HepG2 (cell line): ENCODE results near the gene GLUD2. TPM values are rescaled to one million over a fixed set of nuclear protein-coding genes. Genes with fewer than 3 reads are reported as not detected.

Experiments
- HNF4G ChIP-seq, 2 experiments: sonication (generic) in 1 of 2; formaldehyde crosslinking in 1 of 2; IDR thresholded peaks; 2 replicates each; pipeline versions ENCODE4 v1.4.0 to v1.6.1; 2011 to 2020; ENCODE audit warnings: borderline replicate concordance in 2 of 2, low read depth in 2 of 2, mild to moderate bottlenecking in 2 of 2, low read length in 1 of 2, missing genetic modification reagents in 1 of 2, moderate library complexity in 1 of 2
- HNRNPK ChIP-seq: fragments of 200-400 bp; formaldehyde crosslinking; IDR thresholded peaks from 2 replicates; pipeline ENCODE4 v1.6.1; 2018; ENCODE audit warnings: low read length, low read depth, moderate library complexity, mild to moderate bottlenecking; ENCODE audit not compliant: poor library complexity, severe bottlenecking
- HOXA5 ChIP-seq: sonication (generic); formaldehyde crosslinking; IDR thresholded peaks from 2 replicates; pipeline ENCODE4 v1.4.0; 2020; ENCODE audit warnings: missing genetic modification reagents
- KLF11 ChIP-seq: IDR thresholded peaks from 2 replicates; pipeline ENCODE4 v1.6.1; 2016; ENCODE audit warnings: missing compliant biosample characterization
- MAFK ChIP-seq, 2 experiments: IDR thresholded peaks in 1 of 2; conservative IDR thresholded peaks in 1 of 2; 2 replicates each; pipeline ENCODE4 v1.6.1; 2011; ENCODE audit warnings: improper control_type of control experiment in 2 of 2, low read length in 2 of 2
- NCOR1 ChIP-seq: fragments of 200-600 bp; sonication (generic); IDR thresholded peaks from 2 replicates; pipeline ENCODE4 v1.7.0; 2017; ENCODE audit warnings: antibody characterized with exemption, low read length, borderline replicate concordance
- PBX2 ChIP-seq: IDR thresholded peaks from 2 replicates; pipeline ENCODE4 v1.6.1; 2016; ENCODE audit warnings: control low read depth
- PRPF4 ChIP-seq: fragments of 200-400 bp; formaldehyde crosslinking; IDR thresholded peaks from 2 replicates; pipeline ENCODE4 v1.6.1; 2016; ENCODE audit warnings: low read length, low read depth; ENCODE audit not compliant: poor library complexity, severe bottlenecking
- ZMYM4 ChIP-seq: sonication (generic); formaldehyde crosslinking; IDR thresholded peaks from 2 replicates; pipeline ENCODE4 v1.8.1; 2023; ENCODE audit warnings: mild to moderate bottlenecking, missing genetic modification reagents
- ZNF496 ChIP-seq: sonication (generic); formaldehyde crosslinking; IDR thresholded peaks from 2 replicates; pipeline ENCODE4 v1.8.1; 2023; ENCODE audit warnings: mild to moderate bottlenecking, moderate library complexity, missing genetic modification reagents; ENCODE audit not compliant: insufficient replicate concordance
- ZNF572 ChIP-seq: sonication (generic); formaldehyde crosslinking; IDR thresholded peaks from 2 replicates; pipeline ENCODE4 v1.5.1; 2020; ENCODE audit warnings: mild to moderate bottlenecking, missing genetic modification reagents
- polyA plus RNA-seq, 8 experiments: library from polyadenylated mRNA; depleted of rRNA in 3 of 8; stranded (reverse) in 7 of 8; unstranded in 1 of 8; fragments of >200 nt; fragmentation: Illumina TruSeq in 4 of 8; extraction: Trizol in 4 of 8; gene quantifications; 2 replicates each; pipeline versions ENCODE4 v1.2.1 to v1.2.3, GENCODE V29; 2011 to 2016; ENCODE audit warnings: low read depth in 4 of 8, missing spikeins in 1 of 8, mixed read lengths in 1 of 8; ENCODE audit not compliant: insufficient read depth in 1 of 8
- total RNA-seq, 5 experiments: library from RNA; depleted of rRNA; stranded (reverse); fragments of >200 nt; fragmentation: Illumina TruSeq; extraction: Trizol; gene quantifications; 2 replicates each; pipeline ENCODE4 v1.2.3, GENCODE V29; 2016; ENCODE audit warnings: low read depth in 1 of 5
- TF ChIP-seq, protein P1 (sequence below): sonication (generic); formaldehyde crosslinking; conservative IDR thresholded peaks from 2 replicates; pipeline ENCODE4 v1.4.0; 2020; ENCODE audit warnings: mild to moderate bottlenecking, missing genetic modification reagents, moderate library complexity
- TF ChIP-seq, protein P2 (sequence below): sonication (generic); formaldehyde crosslinking; IDR thresholded peaks from 2 replicates; pipeline ENCODE4 v1.4.0; 2020; ENCODE audit warnings: mild to moderate bottlenecking, missing genetic modification reagents
- TF ChIP-seq, protein P3 (sequence below), 2 experiments: fragments of 450-650 bp in 1 of 2; sonication (generic) in 1 of 2; formaldehyde crosslinking in 1 of 2; IDR thresholded peaks; 2 replicates each; pipeline versions ENCODE4 v1.6.1 to v1.8.0; 2016 to 2022; ENCODE audit warnings: antibody characterized with exemption in 1 of 2, mild to moderate bottlenecking in 1 of 2, missing genetic modification reagents in 1 of 2

Gene GLUD2
- total and polyA plus RNA-seq, 2 of the 13 experiments (the other 11 are each of a cell fraction or from before 2014, with no cell fraction given) = 3.4 to 8.0 TPM

DNA sequence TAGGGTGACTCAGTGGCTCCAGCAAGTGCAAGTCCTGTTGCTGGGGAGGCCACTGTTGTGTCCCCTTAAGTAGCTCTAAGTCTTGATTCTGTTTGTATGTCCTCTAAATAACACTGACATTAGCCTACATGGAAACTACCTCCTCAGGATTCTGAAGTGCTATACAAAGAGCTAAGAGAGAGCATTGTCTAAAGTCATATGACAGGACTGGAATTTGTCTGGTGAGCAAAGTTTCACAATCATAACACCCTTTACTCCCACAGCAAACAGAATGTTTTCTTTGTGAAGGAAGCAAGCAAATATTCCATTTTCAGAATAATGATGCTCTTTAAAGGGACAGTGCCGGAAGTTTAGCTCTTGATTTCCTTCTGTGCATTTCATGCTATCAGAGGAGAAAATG is 38.5 kb upstream of the GLUD2 start (continued):
- TF ChIP-seq HNRNPK (no peak), ZMYM4 (CRISPR knock-in tag) (0 out of 2 replicates have a peak, but pooled peaks have one; percentile 20), HOXA5 (CRISPR knock-in tag) (no peak), ZNF496 (no peak), PRPF4 (no peak), MAFK (conservative IDR thresholded peaks at IDR 0.05 in 1 of 2, IDR thresholded peaks at IDR 0.05 in 1 of 2; ENCODE audit: low read length in 2 of 2) (no peak), PBX2 (CRISPR knock-in tag) (no peak), ZNF572 (CRISPR knock-in tag) (no peak), HNF4G (IDR thresholded peaks at IDR 0.05; ENCODE audit: borderline replicate concordance, low read depth, low read length) (peak; percentile 47; the same call in 1 of the 2 replicates), HNF4G (CRISPR knock-in tag; IDR thresholded peaks at IDR 0.05; ENCODE audit: borderline replicate concordance, low read depth) (no peak), KLF11 (CRISPR knock-in tag) (no peak), NCOR1 (peak; percentile 52; the same call in 1 of the 2 replicates)
- TF ChIP-seq, protein P1, sequence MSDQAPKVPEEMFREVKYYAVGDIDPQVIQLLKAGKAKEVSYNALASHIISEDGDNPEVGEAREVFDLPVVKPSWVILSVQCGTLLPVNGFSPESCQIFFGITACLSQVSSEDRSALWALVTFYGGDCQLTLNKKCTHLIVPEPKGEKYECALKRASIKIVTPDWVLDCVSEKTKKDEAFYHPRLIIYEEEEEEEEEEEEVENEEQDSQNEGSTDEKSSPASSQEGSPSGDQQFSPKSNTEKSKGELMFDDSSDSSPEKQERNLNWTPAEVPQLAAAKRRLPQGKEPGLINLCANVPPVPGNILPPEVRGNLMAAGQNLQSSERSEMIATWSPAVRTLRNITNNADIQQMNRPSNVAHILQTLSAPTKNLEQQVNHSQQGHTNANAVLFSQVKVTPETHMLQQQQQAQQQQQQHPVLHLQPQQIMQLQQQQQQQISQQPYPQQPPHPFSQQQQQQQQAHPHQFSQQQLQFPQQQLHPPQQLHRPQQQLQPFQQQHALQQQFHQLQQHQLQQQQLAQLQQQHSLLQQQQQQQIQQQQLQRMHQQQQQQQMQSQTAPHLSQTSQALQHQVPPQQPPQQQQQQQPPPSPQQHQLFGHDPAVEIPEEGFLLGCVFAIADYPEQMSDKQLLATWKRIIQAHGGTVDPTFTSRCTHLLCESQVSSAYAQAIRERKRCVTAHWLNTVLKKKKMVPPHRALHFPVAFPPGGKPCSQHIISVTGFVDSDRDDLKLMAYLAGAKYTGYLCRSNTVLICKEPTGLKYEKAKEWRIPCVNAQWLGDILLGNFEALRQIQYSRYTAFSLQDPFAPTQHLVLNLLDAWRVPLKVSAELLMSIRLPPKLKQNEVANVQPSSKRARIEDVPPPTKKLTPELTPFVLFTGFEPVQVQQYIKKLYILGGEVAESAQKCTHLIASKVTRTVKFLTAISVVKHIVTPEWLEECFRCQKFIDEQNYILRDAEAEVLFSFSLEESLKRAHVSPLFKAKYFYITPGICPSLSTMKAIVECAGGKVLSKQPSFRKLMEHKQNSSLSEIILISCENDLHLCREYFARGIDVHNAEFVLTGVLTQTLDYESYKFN = peak; percentile 77
- TF ChIP-seq, protein P2, sequence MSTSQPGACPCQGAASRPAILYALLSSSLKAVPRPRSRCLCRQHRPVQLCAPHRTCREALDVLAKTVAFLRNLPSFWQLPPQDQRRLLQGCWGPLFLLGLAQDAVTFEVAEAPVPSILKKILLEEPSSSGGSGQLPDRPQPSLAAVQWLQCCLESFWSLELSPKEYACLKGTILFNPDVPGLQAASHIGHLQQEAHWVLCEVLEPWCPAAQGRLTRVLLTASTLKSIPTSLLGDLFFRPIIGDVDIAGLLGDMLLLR (CRISPR knock-in tag) = no peak
- TF ChIP-seq, protein P3, sequence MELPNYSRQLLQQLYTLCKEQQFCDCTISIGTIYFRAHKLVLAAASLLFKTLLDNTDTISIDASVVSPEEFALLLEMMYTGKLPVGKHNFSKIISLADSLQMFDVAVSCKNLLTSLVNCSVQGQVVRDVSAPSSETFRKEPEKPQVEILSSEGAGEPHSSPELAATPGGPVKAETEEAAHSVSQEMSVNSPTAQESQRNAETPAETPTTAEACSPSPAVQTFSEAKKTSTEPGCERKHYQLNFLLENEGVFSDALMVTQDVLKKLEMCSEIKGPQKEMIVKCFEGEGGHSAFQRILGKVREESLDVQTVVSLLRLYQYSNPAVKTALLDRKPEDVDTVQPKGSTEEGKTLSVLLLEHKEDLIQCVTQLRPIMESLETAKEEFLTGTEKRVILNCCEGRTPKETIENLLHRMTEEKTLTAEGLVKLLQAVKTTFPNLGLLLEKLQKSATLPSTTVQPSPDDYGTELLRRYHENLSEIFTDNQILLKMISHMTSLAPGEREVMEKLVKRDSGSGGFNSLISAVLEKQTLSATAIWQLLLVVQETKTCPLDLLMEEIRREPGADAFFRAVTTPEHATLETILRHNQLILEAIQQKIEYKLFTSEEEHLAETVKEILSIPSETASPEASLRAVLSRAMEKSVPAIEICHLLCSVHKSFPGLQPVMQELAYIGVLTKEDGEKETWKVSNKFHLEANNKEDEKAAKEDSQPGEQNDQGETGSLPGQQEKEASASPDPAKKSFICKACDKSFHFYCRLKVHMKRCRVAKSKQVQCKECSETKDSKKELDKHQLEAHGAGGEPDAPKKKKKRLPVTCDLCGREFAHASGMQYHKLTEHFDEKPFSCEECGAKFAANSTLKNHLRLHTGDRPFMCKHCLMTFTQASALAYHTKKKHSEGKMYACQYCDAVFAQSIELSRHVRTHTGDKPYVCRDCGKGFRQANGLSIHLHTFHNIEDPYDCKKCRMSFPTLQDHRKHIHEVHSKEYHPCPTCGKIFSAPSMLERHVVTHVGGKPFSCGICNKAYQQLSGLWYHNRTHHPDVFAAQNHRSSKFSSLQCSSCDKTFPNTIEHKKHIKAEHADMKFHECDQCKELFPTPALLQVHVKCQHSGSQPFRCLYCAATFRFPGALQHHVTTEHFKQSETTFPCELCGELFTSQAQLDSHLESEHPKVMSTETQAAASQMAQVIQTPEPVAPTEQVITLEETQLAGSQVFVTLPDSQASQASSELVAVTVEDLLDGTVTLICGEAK (IDR thresholded peaks at IDR 0.05) = no peak
- TF ChIP-seq, protein P3 (CRISPR knock-in tag; IDR thresholded peaks at IDR 0.05) = no peak
